GM12878 (cell line): ENCODE results near the gene WWTR1. TPM values are rescaled to one million over a fixed set of nuclear protein-coding genes. Genes with fewer than 3 reads are reported as not detected.

Experiments
- BHLHE40 ChIP-seq, 2 experiments: fragments of 450-650 bp in 1 of 2; IDR thresholded peaks; 2 replicates each; pipeline ENCODE4 v1.6.1; 2011 to 2017; ENCODE audit warnings: low read depth in 2 of 2, borderline replicate concordance in 1 of 2, improper control_type of control experiment in 1 of 2, low read length in 1 of 2, mild to moderate bottlenecking in 1 of 2
- EGR1 ChIP-seq, 2 experiments: IDR thresholded peaks; 1 replicate in 1 of 2; 2 replicates in 1 of 2; pipeline ENCODE4 v1.6.1; 2011 to 2012; ENCODE audit warnings: low read depth in 2 of 2, low read length in 2 of 2, borderline replicate concordance in 1 of 2, mild to moderate bottlenecking in 1 of 2, moderate library complexity in 1 of 2
- EZH2 ChIP-seq: IDR thresholded peaks from 2 replicates; pipeline ENCODE4 v1.6.1; 2012; ENCODE audit warnings: low read depth, mild to moderate bottlenecking, control low read depth, inconsistent platforms, low read length, borderline replicate concordance; ENCODE audit not compliant: control insufficient read depth
- GABPA ChIP-seq: IDR thresholded peaks from 2 replicates; pipeline ENCODE4 v1.6.1; 2014; ENCODE audit warnings: antibody characterized with exemption, low read depth, mild to moderate bottlenecking, inconsistent platforms
- KAT2A ChIP-seq: conservative IDR thresholded peaks from 2 replicates; pipeline ENCODE4 v1.6.1; 2011; ENCODE audit warnings: low read depth, low read length; ENCODE audit not compliant: control insufficient read depth
- LARP7 ChIP-seq: fragments of 450-650 bp; IDR thresholded peaks from 2 replicates; pipeline ENCODE4 v1.6.1; 2017; ENCODE audit warnings: mild to moderate bottlenecking
- NR2F1 ChIP-seq: fragments of 450-650 bp; conservative IDR thresholded peaks from 2 replicates; pipeline ENCODE4 v1.6.1; 2017; ENCODE audit warnings: mild to moderate bottlenecking
- POLR2AphosphoS2 ChIP-seq: IDR thresholded peaks from 2 replicates; pipeline ENCODE4 v1.6.1; 2011; ENCODE audit warnings: low read depth, mild to moderate bottlenecking, low read length, improper control_type of control experiment, moderate library complexity
- SMAD5 ChIP-seq: IDR thresholded peaks from 2 replicates; pipeline ENCODE4 v1.6.1; 2016; ENCODE audit warnings: antibody characterized with exemption, low read depth
- WRNIP1 ChIP-seq: IDR thresholded peaks from 2 replicates; pipeline ENCODE4 v1.6.1; 2011; ENCODE audit warnings: low read depth, low read length, improper control_type of control experiment, borderline replicate concordance
- YY1 ChIP-seq: IDR thresholded peaks from 2 replicates; pipeline ENCODE4 v1.6.1; 2011; ENCODE audit warnings: low read depth, mild to moderate bottlenecking, low read length
- ZBED1 ChIP-seq: IDR thresholded peaks from 2 replicates; pipeline ENCODE4 v1.6.1; 2016; ENCODE audit warnings: borderline replicate concordance
- polyA plus RNA-seq, 11 experiments: library from polyadenylated mRNA; depleted of rRNA in 4 of 11; unstranded in 6 of 11; stranded (reverse) in 5 of 11; fragments of >200 nt; fragmentation: Nextera tagmentation in 4 of 11; fragmentation: Illumina TruSeq in 1 of 11; extraction: Ambion mirVana in 4 of 11; extraction: Trizol in 1 of 11; gene quantifications; 1 replicate in 1 of 11; 2 replicates in 10 of 11; pipeline versions ENCODE4 v1.2.1 to v1.2.3, GENCODE V29; 2011 to 2016; ENCODE audit warnings: inconsistent platforms in 2 of 11, missing spikeins in 2 of 11, low read depth in 1 of 11
- total RNA-seq, 4 experiments: library from RNA; depleted of rRNA in 3 of 4; stranded (reverse); fragments of >200 nt in 3 of 4; fragmentation: Illumina TruSeq in 1 of 4; extraction: Trizol in 1 of 4; gene quantifications; 2 replicates each; pipeline versions ENCODE4 v1.2.1 to v1.2.3, GENCODE V29; 2013 to 2021
- TF ChIP-seq, protein P1 (sequence below): fragments of 150-350 bp; IDR thresholded peaks from 2 replicates; pipeline ENCODE4 v1.6.1; 2016; ENCODE audit warnings: low read depth, low read length
- TF ChIP-seq, protein P2 (sequence below): fragments of 450-650 bp; conservative IDR thresholded peaks from 2 replicates; pipeline ENCODE4 v1.6.1; 2017; ENCODE audit warnings: mild to moderate bottlenecking, moderate library complexity
- TF ChIP-seq, protein P3 (sequence below): IDR thresholded peaks from 2 replicates; pipeline ENCODE4 v1.6.1; 2011; ENCODE audit warnings: mild to moderate bottlenecking, low read depth, low read length, moderate library complexity; ENCODE audit not compliant: insufficient replicate concordance
- TF ChIP-seq, protein P4 (sequence below): IDR thresholded peaks from 2 replicates; pipeline ENCODE4 v1.6.1; 2012; ENCODE audit warnings: low read depth, low read length, improper control_type of control experiment
- TF ChIP-seq, protein P5 (sequence below): fragments of 450-650 bp; formaldehyde crosslinking; IDR thresholded peaks from 2 replicates; pipeline ENCODE4 v1.4.0; 2020; ENCODE audit warnings: mild to moderate bottlenecking, moderate library complexity

Gene WWTR1
- total and polyA plus RNA-seq, 10 of the 15 experiments (the other 5 are each of a cell fraction or from before 2014, with no cell fraction given) = 2.5 to 18.5 (median 5.8) TPM

DNA sequence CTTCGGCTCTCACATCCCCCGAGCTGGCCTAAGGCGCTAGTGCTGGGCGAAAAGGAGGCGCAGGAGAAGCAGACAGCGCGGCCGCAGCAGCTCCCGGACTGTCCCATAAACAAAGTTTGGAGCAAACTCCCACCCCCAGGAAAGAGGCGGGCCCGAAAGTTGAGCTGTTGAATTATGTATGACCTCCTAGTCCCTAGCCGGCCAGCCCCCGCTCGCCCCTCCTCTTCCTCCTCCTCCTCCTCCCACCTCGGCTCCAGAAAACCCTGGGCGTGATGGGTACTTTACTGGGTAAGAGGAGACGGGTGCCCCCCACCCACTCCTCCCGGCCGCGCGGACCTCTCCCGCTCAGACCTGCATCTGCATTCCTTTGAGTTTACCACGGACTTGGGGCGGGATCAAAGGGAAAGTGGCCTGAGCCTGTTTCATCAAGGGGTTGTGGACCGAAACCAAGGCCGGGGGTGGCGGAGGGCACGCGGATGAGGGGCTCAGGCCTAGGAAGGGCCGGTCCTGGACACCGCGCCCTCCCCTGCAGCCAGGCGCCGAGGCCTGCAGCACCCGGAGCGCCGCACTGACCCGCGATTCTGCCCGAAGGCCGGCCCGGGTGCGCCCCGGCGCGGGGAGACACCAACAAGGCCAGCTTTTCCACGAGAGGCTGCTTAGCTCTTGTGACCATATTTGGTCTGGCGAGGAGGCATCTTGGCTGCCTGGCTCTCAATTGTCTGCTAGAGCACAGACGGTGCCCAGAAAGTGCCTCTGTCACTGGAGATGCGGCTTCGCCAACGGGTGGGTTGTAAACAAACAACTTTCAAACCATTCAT lies at the start of gene WWTR1 (continued):
- TF ChIP-seq, protein P1, sequence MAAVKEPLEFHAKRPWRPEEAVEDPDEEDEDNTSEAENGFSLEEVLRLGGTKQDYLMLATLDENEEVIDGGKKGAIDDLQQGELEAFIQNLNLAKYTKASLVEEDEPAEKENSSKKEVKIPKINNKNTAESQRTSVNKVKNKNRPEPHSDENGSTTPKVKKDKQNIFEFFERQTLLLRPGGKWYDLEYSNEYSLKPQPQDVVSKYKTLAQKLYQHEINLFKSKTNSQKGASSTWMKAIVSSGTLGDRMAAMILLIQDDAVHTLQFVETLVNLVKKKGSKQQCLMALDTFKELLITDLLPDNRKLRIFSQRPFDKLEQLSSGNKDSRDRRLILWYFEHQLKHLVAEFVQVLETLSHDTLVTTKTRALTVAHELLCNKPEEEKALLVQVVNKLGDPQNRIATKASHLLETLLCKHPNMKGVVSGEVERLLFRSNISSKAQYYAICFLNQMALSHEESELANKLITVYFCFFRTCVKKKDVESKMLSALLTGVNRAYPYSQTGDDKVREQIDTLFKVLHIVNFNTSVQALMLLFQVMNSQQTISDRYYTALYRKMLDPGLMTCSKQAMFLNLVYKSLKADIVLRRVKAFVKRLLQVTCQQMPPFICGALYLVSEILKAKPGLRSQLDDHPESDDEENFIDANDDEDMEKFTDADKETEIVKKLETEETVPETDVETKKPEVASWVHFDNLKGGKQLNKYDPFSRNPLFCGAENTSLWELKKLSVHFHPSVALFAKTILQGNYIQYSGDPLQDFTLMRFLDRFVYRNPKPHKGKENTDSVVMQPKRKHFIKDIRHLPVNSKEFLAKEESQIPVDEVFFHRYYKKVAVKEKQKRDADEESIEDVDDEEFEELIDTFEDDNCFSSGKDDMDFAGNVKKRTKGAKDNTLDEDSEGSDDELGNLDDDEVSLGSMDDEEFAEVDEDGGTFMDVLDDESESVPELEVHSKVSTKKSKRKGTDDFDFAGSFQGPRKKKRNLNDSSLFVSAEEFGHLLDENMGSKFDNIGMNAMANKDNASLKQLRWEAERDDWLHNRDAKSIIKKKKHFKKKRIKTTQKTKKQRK = no peak
- TF ChIP-seq LARP7 = peak; percentile 70
- TF ChIP-seq EZH2 = no peak
- TF ChIP-seq, protein P2, sequence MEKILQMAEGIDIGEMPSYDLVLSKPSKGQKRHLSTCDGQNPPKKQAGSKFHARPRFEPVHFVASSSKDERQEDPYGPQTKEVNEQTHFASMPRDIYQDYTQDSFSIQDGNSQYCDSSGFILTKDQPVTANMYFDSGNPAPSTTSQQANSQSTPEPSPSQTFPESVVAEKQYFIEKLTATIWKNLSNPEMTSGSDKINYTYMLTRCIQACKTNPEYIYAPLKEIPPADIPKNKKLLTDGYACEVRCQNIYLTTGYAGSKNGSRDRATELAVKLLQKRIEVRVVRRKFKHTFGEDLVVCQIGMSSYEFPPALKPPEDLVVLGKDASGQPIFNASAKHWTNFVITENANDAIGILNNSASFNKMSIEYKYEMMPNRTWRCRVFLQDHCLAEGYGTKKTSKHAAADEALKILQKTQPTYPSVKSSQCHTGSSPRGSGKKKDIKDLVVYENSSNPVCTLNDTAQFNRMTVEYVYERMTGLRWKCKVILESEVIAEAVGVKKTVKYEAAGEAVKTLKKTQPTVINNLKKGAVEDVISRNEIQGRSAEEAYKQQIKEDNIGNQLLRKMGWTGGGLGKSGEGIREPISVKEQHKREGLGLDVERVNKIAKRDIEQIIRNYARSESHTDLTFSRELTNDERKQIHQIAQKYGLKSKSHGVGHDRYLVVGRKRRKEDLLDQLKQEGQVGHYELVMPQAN = 0 out of 2 replicates have a peak, but pooled peaks have one; percentile 24
- peak in 1 of 2 experiments; percentile 67; a peak in 1 of 3 replicates for TF ChIP-seq EGR1 (IDR thresholded peaks at IDR 0.05; ENCODE audit: borderline replicate concordance in 1 of 2, low read depth in 2 of 2, low read length in 2 of 2)
- TF ChIP-seq SMAD5 = no peak; the same call in 1 of the 2 replicates
- TF ChIP-seq WRNIP1 = no peak
- TF ChIP-seq POLR2AphosphoS2 = no peak
- no peak for TF ChIP-seq GABPA
- peak; percentile 65 for TF ChIP-seq YY1
- TF ChIP-seq BHLHE40 (IDR thresholded peaks at IDR 0.05; ENCODE audit: borderline replicate concordance in 1 of 2, low read depth in 2 of 2, low read length in 1 of 2) = peak in 1 of 2 experiments; percentile 63; a peak in 1 of 4 replicates
- TF ChIP-seq, protein P3, sequence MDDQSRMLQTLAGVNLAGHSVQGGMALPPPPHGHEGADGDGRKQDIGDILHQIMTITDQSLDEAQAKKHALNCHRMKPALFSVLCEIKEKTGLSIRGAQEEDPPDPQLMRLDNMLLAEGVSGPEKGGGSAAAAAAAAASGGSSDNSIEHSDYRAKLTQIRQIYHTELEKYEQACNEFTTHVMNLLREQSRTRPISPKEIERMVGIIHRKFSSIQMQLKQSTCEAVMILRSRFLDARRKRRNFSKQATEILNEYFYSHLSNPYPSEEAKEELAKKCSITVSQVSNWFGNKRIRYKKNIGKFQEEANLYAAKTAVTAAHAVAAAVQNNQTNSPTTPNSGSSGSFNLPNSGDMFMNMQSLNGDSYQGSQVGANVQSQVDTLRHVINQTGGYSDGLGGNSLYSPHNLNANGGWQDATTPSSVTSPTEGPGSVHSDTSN = no peak
- peak; percentile 57; the same call in 1 of the 2 replicates for TF ChIP-seq NR2F1
- TF ChIP-seq KAT2A = no peak
- TF ChIP-seq, protein P4, sequence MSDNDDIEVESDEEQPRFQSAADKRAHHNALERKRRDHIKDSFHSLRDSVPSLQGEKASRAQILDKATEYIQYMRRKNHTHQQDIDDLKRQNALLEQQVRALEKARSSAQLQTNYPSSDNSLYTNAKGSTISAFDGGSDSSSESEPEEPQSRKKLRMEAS = peak; percentile 22
- TF ChIP-seq, protein P5, sequence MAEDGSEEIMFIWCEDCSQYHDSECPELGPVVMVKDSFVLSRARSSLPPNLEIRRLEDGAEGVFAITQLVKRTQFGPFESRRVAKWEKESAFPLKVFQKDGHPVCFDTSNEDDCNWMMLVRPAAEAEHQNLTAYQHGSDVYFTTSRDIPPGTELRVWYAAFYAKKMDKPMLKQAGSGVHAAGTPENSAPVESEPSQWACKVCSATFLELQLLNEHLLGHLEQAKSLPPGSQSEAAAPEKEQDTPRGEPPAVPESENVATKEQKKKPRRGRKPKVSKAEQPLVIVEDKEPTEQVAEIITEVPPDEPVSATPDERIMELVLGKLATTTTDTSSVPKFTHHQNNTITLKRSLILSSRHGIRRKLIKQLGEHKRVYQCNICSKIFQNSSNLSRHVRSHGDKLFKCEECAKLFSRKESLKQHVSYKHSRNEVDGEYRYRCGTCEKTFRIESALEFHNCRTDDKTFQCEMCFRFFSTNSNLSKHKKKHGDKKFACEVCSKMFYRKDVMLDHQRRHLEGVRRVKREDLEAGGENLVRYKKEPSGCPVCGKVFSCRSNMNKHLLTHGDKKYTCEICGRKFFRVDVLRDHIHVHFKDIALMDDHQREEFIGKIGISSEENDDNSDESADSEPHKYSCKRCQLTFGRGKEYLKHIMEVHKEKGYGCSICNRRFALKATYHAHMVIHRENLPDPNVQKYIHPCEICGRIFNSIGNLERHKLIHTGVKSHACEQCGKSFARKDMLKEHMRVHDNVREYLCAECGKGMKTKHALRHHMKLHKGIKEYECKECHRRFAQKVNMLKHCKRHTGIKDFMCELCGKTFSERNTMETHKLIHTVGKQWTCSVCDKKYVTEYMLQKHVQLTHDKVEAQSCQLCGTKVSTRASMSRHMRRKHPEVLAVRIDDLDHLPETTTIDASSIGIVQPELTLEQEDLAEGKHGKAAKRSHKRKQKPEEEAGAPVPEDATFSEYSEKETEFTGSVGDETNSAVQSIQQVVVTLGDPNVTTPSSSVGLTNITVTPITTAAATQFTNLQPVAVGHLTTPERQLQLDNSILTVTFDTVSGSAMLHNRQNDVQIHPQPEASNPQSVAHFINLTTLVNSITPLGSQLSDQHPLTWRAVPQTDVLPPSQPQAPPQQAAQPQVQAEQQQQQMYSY = no peak
- TF ChIP-seq ZBED1 = no peak
